SK-N-SH (cell line): Measurements from ENCODE around the gene SEZ6L2. TPM values are rescaled to one million over a fixed set of nuclear protein-coding genes. Genes with fewer than 3 reads are reported as not detected.
A peak's percentile ranks its signal among the peaks of the same experiment; 100 is the strongest.

ENCODE experiments used
- CTCF ChIA-PET: fragments of 300-600, 350-600 bp; formaldehyde crosslinking; extraction: SDS; loops from one replicate; lab custom pipeline; 2021; lab: Yijun Ruan, JAX
- POLR2A ChIA-PET: fragments of 350-600 bp; sonication (Branson Sonifier 250); formaldehyde crosslinking; extraction: SDS; loops from one replicate; lab custom pipeline; 2020; ENCODE audit warnings: antibody characterized with exemption, inconsistent platforms; lab: Yijun Ruan, JAX
- DNase-seq: peaks from one replicate; pipeline ENCODE4 v3.0.0; 2012
- H2AFZ ChIP-seq: fragments of 200-600 bp; sonication (generic); 2 replicates; pipeline ENCODE4 v1.8.1; 2016; ENCODE audit warnings: antibody characterized with exemption, mild to moderate bottlenecking, low read depth
- H3F3A ChIP-seq: fragments of 200-600 bp; sonication (generic); replicated peaks from 2 replicates; pipeline ENCODE3; 2016; ENCODE audit warnings: antibody characterized with exemption, mild to moderate bottlenecking; ENCODE audit not compliant: insufficient read depth
- H3K27ac ChIP-seq, 2 experiments: fragments of 200-500 bp in 1 of 2; fragments of 200-600 bp in 1 of 2; sonication (Bioruptor generic) in 1 of 2; sonication (generic), shearing (Covaris generic) in 1 of 2; 2 replicates each; pipeline versions ENCODE4 v1.5.1 to v1.6.1; 2014 to 2016; ENCODE audit warnings: low read depth in 2 of 2, inconsistent platforms in 1 of 2, low read length in 1 of 2, mild to moderate bottlenecking in 1 of 2, mixed read lengths in 1 of 2
- H3K27me3 ChIP-seq: fragments of 200-600 bp; sonication (generic), shearing (Covaris generic); 2 replicates; pipeline ENCODE4 v1.6.1; 2016; ENCODE audit warnings: mixed run types; ENCODE audit not compliant: insufficient read depth
- H3K36me3 ChIP-seq, 2 experiments: fragments of 200-500 bp in 1 of 2; fragments of 200-600 bp in 1 of 2; sonication (Bioruptor generic) in 1 of 2; sonication (generic) in 1 of 2; replicated peaks in 1 of 2; 2 replicates each; pipeline versions ENCODE3 to v1.5.1; 2014 to 2016; ENCODE audit warnings: low read length in 1 of 2, mild to moderate bottlenecking in 1 of 2; ENCODE audit not compliant: insufficient read depth in 2 of 2, control insufficient read depth in 1 of 2
- H3K4me1 ChIP-seq, 2 experiments: fragments of 200-500 bp in 1 of 2; fragments of 200-600 bp in 1 of 2; sonication (Bioruptor generic) in 1 of 2; sonication (generic), shearing (Covaris generic) in 1 of 2; 2 replicates each; pipeline versions ENCODE4 v1.5.1 to v1.6.1; 2014 to 2016; ENCODE audit warnings: low read depth in 1 of 2, low read length in 1 of 2, mixed run types in 1 of 2; ENCODE audit not compliant: insufficient read depth in 2 of 2, control insufficient read depth in 1 of 2
- H3K4me2 ChIP-seq: fragments of 200-600 bp; sonication (generic), shearing (Covaris generic); 2 replicates; pipeline ENCODE4 v1.6.1; 2017; ENCODE audit warnings: mixed run types
- H3K4me3 ChIP-seq, 2 experiments: fragments of 200-500 bp in 1 of 2; fragments of 200-600 bp in 1 of 2; sonication (Bioruptor generic) in 1 of 2; sonication (generic), shearing (Covaris generic) in 1 of 2; 2 replicates each; pipeline versions ENCODE4 v1.5.1 to v1.8.1; 2014 to 2016; ENCODE audit warnings: low read depth in 2 of 2, inconsistent platforms in 1 of 2, low read length in 1 of 2, mild to moderate bottlenecking in 1 of 2, mixed read lengths in 1 of 2, moderate library complexity in 1 of 2
- H3K79me2 ChIP-seq: fragments of 200-600 bp; sonication (generic); 2 replicates; pipeline ENCODE4 v1.8.1; 2017; ENCODE audit warnings: mild to moderate bottlenecking; ENCODE audit not compliant: insufficient read depth
- H3K9ac ChIP-seq: fragments of 200-600 bp; sonication (generic); 2 replicates; pipeline ENCODE4 v1.6.1; 2017; ENCODE audit warnings: mixed run types
- H3K9me2 ChIP-seq: fragments of 200-600 bp; sonication (generic); 2 replicates; pipeline ENCODE4 v1.6.1; 2017; ENCODE audit warnings: mixed run types
- H3K9me3 ChIP-seq: fragments of 200-600 bp; sonication (generic); 2 replicates; pipeline ENCODE4 v1.6.1; 2017; ENCODE audit warnings: mixed run types, mild to moderate bottlenecking, moderate library complexity
- H4K20me1 ChIP-seq: fragments of 200-600 bp; sonication (generic); 2 replicates; pipeline ENCODE4 v1.6.1; 2017; ENCODE audit warnings: mild to moderate bottlenecking, mixed run types; ENCODE audit not compliant: insufficient read depth
- EZH2phosphoT487 ChIP-seq: fragments of 200-600 bp; sonication (generic); IDR thresholded peaks from 2 replicates; pipeline ENCODE4 v1.6.1; 2017; ENCODE audit warnings: low read depth, mixed run types, mild to moderate bottlenecking, antibody characterized with exemption, moderate library complexity, borderline replicate concordance
- FOXJ3 ChIP-seq: sonication (generic); formaldehyde crosslinking; IDR thresholded peaks from 2 replicates; pipeline ENCODE4 v1.5.1; 2020; ENCODE audit warnings: mild to moderate bottlenecking, missing genetic modification reagents
- MEF2A ChIP-seq: IDR thresholded peaks from 2 replicates; pipeline ENCODE4 v1.4.0; 2012; ENCODE audit warnings: low read depth, borderline replicate concordance
- NFIC ChIP-seq: IDR thresholded peaks from 2 replicates; pipeline ENCODE4 v1.4.0; 2012; ENCODE audit warnings: borderline replicate concordance
- NRF1 ChIP-seq: IDR thresholded peaks from 2 replicates; pipeline ENCODE4 v1.6.1; 2012; ENCODE audit warnings: low read depth, mild to moderate bottlenecking, low read length
- RAD21 ChIP-seq: IDR thresholded peaks from 2 replicates; pipeline ENCODE4 v1.6.1; 2012; ENCODE audit warnings: mild to moderate bottlenecking, low read length
- RCOR1 ChIP-seq: fragments of 150-350 bp; IDR thresholded peaks from 2 replicates; pipeline ENCODE4 v1.6.1; 2017; ENCODE audit warnings: antibody characterized with exemption, low read length
- RXRA ChIP-seq: IDR thresholded peaks from 2 replicates; pipeline ENCODE4 v1.4.0; 2012; ENCODE audit warnings: low read depth, mild to moderate bottlenecking, borderline replicate concordance
- SMC3 ChIP-seq: IDR thresholded peaks from 2 replicates; pipeline ENCODE4 v1.6.1; 2012; ENCODE audit warnings: low read depth, low read length, improper control_type of control experiment
- TAF1 ChIP-seq: IDR thresholded peaks from 2 replicates; pipeline ENCODE4 v1.6.1; 2012; ENCODE audit warnings: low read depth, mild to moderate bottlenecking, low read length, moderate library complexity, borderline replicate concordance
- TCF12 ChIP-seq: IDR thresholded peaks from 2 replicates; pipeline ENCODE4 v1.4.0; 2012
- YY1 ChIP-seq: IDR thresholded peaks from 2 replicates; pipeline ENCODE4 v1.4.0; 2012; ENCODE audit warnings: low read depth, mild to moderate bottlenecking
- WGBS: methylation state at CpG from one replicate; pipeline ENCODE4 v1.1.6; 2017; ENCODE audit warnings: low lambda C conversion rate; 5-methylcytosine and 5-hydroxymethylcytosine counted together
- polyA plus RNA-seq, 3 experiments: library from polyadenylated mRNA; depleted of rRNA; stranded (reverse); fragments of >200 nt; gene quantifications; 2 replicates each; pipeline ENCODE4 v1.2.3, GENCODE V29; 2012
- TF ChIP-seq, protein P1 (sequence below): fragments of 150-350 bp; IDR thresholded peaks from 2 replicates; pipeline ENCODE4 v1.6.1; 2016; ENCODE audit warnings: mild to moderate bottlenecking, low read depth, low read length
- TF ChIP-seq, protein P2 (sequence below): IDR thresholded peaks from 2 replicates; pipeline ENCODE4; 2012
- TF ChIP-seq, protein P3 (sequence below): IDR thresholded peaks from 2 replicates; pipeline ENCODE4 v1.4.0; 2012; ENCODE audit warnings: low read depth, borderline replicate concordance

The SEZ6L2 gene
- polyA plus RNA-seq, 1 of the 3 experiments (the other 2 are of a cell fraction): 59.8 TPM

DNA sequence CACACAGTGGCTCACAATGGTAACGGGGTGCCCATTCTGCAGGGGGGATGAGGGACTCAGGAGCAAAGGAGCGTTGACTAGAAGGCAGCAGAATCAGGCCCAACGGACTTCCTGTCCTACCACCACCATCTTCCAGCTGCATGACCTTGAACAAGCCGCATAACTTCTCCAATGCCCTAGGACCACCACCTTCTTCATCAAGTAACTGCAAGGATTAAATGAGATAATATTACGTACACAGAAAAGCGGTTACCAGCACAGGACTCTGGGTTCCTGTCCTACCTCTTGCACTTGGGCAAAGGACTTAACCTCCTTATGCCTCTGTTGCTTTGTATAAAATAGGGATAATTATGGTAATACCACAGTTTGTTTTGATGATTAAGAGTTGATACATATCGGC lies 5.6 kb upstream of the SEZ6L2 start (continued):
- TF ChIP-seq RAD21: no peak

DNA sequence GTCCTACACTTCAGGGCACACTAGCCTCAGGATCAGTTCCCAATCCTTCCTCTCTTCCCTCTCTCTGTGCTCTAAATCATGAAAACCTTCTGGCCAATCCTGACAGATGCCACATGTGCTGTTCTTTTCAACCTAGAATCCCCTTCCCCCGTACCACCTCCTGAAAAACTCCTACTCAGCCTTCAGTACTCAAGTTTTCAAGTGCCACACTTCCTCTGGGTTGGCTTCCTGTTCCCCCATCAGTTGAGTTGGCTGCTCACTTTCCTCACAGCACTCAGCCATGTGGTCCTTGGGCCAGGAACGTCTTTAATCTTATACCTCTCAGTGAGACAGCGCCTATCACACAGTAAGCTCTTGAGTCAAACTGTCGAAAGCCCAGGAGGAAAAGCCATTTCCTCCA lies 4.2 kb upstream of the SEZ6L2 start:
- no peaks in the 10 kb centered on the region for H3K9me2 ChIP-seq

DNA sequence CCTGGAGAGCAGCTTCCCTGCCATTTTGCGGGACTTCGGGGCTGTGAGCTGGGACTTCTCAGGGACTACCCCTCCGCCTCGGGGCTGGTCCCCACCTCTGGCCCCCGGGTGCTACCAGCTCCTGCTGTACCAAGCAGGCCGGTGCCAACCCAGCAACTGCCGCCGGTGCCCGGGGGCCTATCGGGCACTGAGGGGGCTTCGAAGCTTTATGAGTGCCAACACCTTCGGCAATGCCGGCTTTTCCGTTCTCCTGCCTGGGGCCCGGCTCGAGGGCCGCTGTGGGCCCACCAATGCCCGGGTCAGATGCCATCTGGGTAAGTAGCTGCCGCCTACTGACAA lies 2.2 kb upstream of the SEZ6L2 start:
- H3K9me2 ChIP-seq: no peaks in the 10 kb centered on the region
- DNase-seq: peak; percentile 59
- ChIA-PET CTCF (interaction anchor here (0.7 to 3.3 kb wide), 9 partner anchors 10 to 94 kb away, joined by 3 to 13 read pairs (median 4); partner anchors contain the start of genes PAGR1 and PRRT2), POLR2A (interaction anchor here (0.6 to 3.2 kb wide), 7 partner anchors 10 to 207 kb away, joined by 3 to 12 read pairs (median 4); partner anchors contain the start of genes KCTD13, TAOK2 and TLCD3B)
- peak overlapping the region; percentile 54 to 89 for H3K4me3 ChIP-seq
- H3K9me3 ChIP-seq: no peaks in the 10 kb centered on the region
- H3K27me3 ChIP-seq: no peaks in the 10 kb centered on the region
- peak overlapping the region; percentile 100 for H3K4me2 ChIP-seq
- peaks cover 15% of the 10 kb centered on the region for H3F3A ChIP-seq
- H4K20me1 ChIP-seq: 0 out of 2 replicates have a peak, but pooled peaks cover 3% of the 10 kb centered on the region
- WGBS: 19% methylated on average over 6 of the region's 19 CpGs
- peak overlapping the region; percentile 87 for H3K9ac ChIP-seq
- H3K79me2 ChIP-seq: peaks cover 39% of the 10 kb centered on the region
- H3K4me1 ChIP-seq: peaks cover 0 to 20% of the 10 kb centered on the region in 2 experiments; a peak in 1 of 4 replicates
- no peak overlapping the region for H2AFZ ChIP-seq
- TF ChIP-seq TAF1: no peak
- TF ChIP-seq YY1: peak; percentile 53; the same call in 1 of the 2 replicates
- H3K27ac ChIP-seq: peak overlapping the region; percentile 90 to 94
- H3K36me3 ChIP-seq: peaks cover 3 to 4% of the 10 kb centered on the region in 2 experiments

More for the DNA sequence above, 4.2 kb upstream of the SEZ6L2 start:
- ChIA-PET CTCF (no interaction called here), POLR2A (no interaction called here)
- Histone ChIP-seq H2AFZ (no peak overlapping the region), H3K27ac (no peak overlapping the region), H3K36me3 (peaks cover 3 to 4% of the 10 kb centered on the region in 2 experiments), H3K79me2 (peaks cover 41% of the 10 kb centered on the region), H3K9ac (no peak overlapping the region), H3K4me1 (peaks cover 0 to 9% of the 10 kb centered on the region in 2 experiments; a peak in 1 of 4 replicates), H3K4me2 (no peak overlapping the region; the same call in 1 of the 2 replicates), H3K9me3 (no peaks in the 10 kb centered on the region), H3K4me3 (no peak overlapping the region), H3F3A (peaks cover 18% of the 10 kb centered on the region), H4K20me1 (0 out of 2 replicates have a peak, but pooled peaks cover 3% of the 10 kb centered on the region), H3K27me3 (no peaks in the 10 kb centered on the region)
- no peak for TF ChIP-seq RAD21
- DNase-seq: no peak
- WGBS: 95% methylated on average over 4 of the region's 4 CpGs

DNA sequence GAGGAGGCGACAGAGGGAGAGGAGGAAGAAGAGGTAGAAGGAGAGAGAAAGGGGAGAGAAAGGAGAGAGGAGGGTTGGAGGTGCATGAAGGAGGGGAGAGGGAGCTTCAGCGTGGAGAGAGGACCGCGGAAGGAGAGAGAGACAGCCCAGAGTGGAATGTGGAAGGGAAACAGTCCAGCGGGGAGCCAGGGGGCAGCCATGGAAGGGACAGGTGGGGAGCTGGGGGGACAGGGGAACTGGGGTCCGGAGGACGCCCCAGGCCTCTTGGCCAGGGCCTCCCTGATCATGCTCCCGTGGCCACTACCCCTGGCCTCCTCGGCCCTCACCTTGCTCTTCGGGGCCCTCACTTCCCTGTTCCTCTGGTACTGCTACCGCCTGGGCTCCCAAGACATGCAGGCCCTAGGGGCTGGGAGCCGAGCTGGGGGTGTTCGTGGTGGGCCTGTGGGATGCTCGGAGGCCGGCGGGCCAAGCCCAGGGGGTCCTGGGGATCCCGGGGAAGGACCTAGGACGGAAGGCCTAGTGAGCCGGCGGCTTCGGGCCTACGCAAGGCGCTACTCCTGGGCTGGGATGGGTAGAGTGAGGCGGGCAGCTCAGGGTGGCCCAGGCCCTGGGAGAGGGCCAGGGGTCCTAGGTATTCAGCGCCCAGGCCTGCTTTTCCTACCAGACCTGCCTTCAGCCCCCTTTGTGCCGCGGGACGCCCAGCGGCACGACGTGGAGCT lies 1.7 kb upstream of the SEZ6L2 start:
- H3K4me1 ChIP-seq: peaks cover 0 to 20% of the 10 kb centered on the region in 2 experiments; a peak in 1 of 4 replicates
- peak overlapping the region; percentile 58; the same call in 1 of the 2 replicates for H2AFZ ChIP-seq
- peak overlapping the region; percentile 87 for H3K9ac ChIP-seq
- peaks cover 39% of the 10 kb centered on the region for H3K79me2 ChIP-seq
- H3K27me3 ChIP-seq: no peaks in the 10 kb centered on the region
- H3K36me3 ChIP-seq: peaks cover 0 to 4% of the 10 kb centered on the region in 2 experiments
- CTCF ChIA-PET: interaction anchor here (0.7 to 3.3 kb wide), 13 partner anchors 11 to 131 kb away, joined by 3 to 14 read pairs (median 4); partner anchors contain the start of genes KCTD13, KIF22, PAGR1 and PRRT2
- H3K9me2 ChIP-seq: no peaks in the 10 kb centered on the region
- peak overlapping the region; percentile 100 for H3K4me2 ChIP-seq
- H3K4me3 ChIP-seq: peak overlapping the region; percentile 54 to 89
- H3K9me3 ChIP-seq: no peaks in the 10 kb centered on the region
- H3F3A ChIP-seq: peaks cover 15% of the 10 kb centered on the region
- POLR2A ChIA-PET: interaction anchor here (0.6 to 3.2 kb wide), 8 partner anchors 10 to 207 kb away, joined by 3 to 12 read pairs (median 4); partner anchors contain the start of genes KCTD13, PAGR1, TAOK2 and TLCD3B
- peak overlapping the region; percentile 90 to 94 for H3K27ac ChIP-seq
- DNase-seq: peak; percentile 64
- WGBS: 7% methylated on average over 9 of the region's 31 CpGs
- 0 out of 2 replicates have a peak, but pooled peaks cover 3% of the 10 kb centered on the region for H4K20me1 ChIP-seq
- TF ChIP-seq TCF12 (no peak), NFIC (no peak), RCOR1 (no peak), YY1 (no peak), SMC3 (no peak), EZH2phosphoT487 (no peak), MEF2A (no peak), FOXJ3 (CRISPR knock-in tag) (no peak), NRF1 (no peak), RXRA (no peak)
- TF ChIP-seq, protein P1, sequence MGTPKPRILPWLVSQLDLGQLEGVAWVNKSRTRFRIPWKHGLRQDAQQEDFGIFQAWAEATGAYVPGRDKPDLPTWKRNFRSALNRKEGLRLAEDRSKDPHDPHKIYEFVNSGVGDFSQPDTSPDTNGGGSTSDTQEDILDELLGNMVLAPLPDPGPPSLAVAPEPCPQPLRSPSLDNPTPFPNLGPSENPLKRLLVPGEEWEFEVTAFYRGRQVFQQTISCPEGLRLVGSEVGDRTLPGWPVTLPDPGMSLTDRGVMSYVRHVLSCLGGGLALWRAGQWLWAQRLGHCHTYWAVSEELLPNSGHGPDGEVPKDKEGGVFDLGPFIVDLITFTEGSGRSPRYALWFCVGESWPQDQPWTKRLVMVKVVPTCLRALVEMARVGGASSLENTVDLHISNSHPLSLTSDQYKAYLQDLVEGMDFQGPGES: no peak
- TF ChIP-seq, protein P2, sequence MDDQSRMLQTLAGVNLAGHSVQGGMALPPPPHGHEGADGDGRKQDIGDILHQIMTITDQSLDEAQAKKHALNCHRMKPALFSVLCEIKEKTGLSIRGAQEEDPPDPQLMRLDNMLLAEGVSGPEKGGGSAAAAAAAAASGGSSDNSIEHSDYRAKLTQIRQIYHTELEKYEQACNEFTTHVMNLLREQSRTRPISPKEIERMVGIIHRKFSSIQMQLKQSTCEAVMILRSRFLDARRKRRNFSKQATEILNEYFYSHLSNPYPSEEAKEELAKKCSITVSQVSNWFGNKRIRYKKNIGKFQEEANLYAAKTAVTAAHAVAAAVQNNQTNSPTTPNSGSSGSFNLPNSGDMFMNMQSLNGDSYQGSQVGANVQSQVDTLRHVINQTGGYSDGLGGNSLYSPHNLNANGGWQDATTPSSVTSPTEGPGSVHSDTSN: no peak
- TF ChIP-seq, protein P3, sequence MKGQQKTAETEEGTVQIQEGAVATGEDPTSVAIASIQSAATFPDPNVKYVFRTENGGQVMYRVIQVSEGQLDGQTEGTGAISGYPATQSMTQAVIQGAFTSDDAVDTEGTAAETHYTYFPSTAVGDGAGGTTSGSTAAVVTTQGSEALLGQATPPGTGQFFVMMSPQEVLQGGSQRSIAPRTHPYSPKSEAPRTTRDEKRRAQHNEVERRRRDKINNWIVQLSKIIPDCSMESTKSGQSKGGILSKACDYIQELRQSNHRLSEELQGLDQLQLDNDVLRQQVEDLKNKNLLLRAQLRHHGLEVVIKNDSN: no peak
